NCI-H1694 (cell line): ENCODE measurements around the gene TGFBR3.

Source experiments
- DNase-seq: peaks from one replicate; lab custom pipeline; 2025; lab: John Stamatoyannopoulos, UW

TGFBR3 gene

GRCh38 chr1:91777630-91778300 lies 108.2 kb downstream of the TGFBR3 start:
- no peak for DNase-seq

GRCh38 chr1:91777196-91777595 lies 108.8 kb downstream of the TGFBR3 start:
- DNase-seq = no peak

GRCh38 chr1:91776068-91776794 lies 109.7 kb downstream of the TGFBR3 start:
- DNase-seq = no peak

- no peak for DNase-seq
Measured at GRCh38 chr1:91775227-91775626, 110.7 kb downstream of the TGFBR3 start.

- DNase-seq = no peak
Measured at GRCh38 chr1:91774520-91775203, 111.3 kb downstream of the TGFBR3 start.

GRCh38 chr1:91771717-91772116 lies 114.2 kb downstream of the TGFBR3 start:
- DNase-seq = no peak

GRCh38 chr1:91770667-91771268 lies 115.2 kb downstream of the TGFBR3 start:
- DNase-seq = no peak

- no peak for DNase-seq
Measured at GRCh38 chr1:91769742-91770141, 116.2 kb downstream of the TGFBR3 start.

- DNase-seq = no peak
Measured at GRCh38 chr1:91768786-91769725, 116.9 kb downstream of the TGFBR3 start.

GRCh38 chr1:91768120-91768519 lies 117.8 kb downstream of the TGFBR3 start:
- no peak for DNase-seq

- DNase-seq = no peak
Measured at GRCh38 chr1:91766883-91767282, 119.1 kb downstream of the TGFBR3 start.

GRCh38 chr1:91765880-91766443 lies 120.0 kb downstream of the TGFBR3 start:
- DNase-seq = no peak

- no peak for DNase-seq
Measured at GRCh38 chr1:91765293-91765692, 120.7 kb downstream of the TGFBR3 start.

GRCh38 chr1:91764471-91765115 lies 121.4 kb downstream of the TGFBR3 start:
- DNase-seq = no peak

- no peak for DNase-seq
Measured at GRCh38 chr1:91763252-91763651, 122.7 kb downstream of the TGFBR3 start.

- no peak for DNase-seq
Measured at GRCh38 chr1:91761295-91761721, 124.6 kb downstream of the TGFBR3 start.

- no peak for DNase-seq
Measured at GRCh38 chr1:91760512-91760911, 125.4 kb downstream of the TGFBR3 start.

GRCh38 chr1:91759076-91759475 lies 126.9 kb downstream of the TGFBR3 start:
- no peak for DNase-seq

GRCh38 chr1:91757763-91758460 lies 128.0 kb downstream of the TGFBR3 start:
- no peak for DNase-seq

GRCh38 chr1:91755702-91756287 lies 130.2 kb downstream of the TGFBR3 start:
- DNase-seq = no peak
